ENCODE results near the gene TMEM187. TPM values are rescaled to one million over a fixed set of nuclear protein-coding genes. Genes with fewer than 3 reads are reported as not detected.

Gene TMEM187
- total and polyA plus RNA-seq, 12 donors: 4.0 to 29.2 (median 12.9) TPM

DNA sequence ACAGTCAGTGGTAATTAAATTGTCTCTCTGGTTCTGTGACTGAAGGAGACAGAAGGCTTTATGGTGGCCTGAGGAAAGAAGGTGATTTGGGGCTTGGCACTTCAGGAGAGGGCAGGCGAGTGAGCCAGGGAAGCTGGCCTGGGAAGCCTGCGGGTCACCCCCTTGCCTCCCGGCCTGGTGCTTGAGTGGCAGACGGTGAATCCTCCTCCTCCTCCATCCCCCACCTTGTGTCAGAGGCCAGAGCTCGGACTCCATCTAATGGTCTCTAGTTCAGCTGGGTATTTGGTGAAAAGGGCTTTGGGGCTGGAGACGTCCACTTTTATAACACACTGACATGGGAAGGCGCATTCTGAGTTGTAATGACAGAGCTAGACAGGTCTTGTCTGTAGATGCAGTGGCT lies 8.7 kb downstream of the TMEM187 start:
- Histone ChIP-seq H3K27me3 (peaks cover 5% of the 10 kb centered on the region), H3K4me1 (replicated peaks in 1 of 2) (peaks cover 0 to 14% of the 10 kb centered on the region in 2 donors), H3K4me3 (no peak overlapping the region), H3K36me3 (replicated peaks in 1 of 2) (no peaks in the 10 kb centered on the region), H3K27ac (peak overlapping the region in 4 of 5 donors; percentile 19 to 79 (median 62)), H3K9me3 (replicated peaks in 1 of 3) (no peaks in the 10 kb centered on the region)
- whole genome bisulfite sequencing, 4 donors: 43 to 86% (median 74%) methylated on average over 5 to 7 of the region's 7 CpGs
- DNase-seq: no peak
- TF ChIP-seq POLR2A (IDR thresholded peaks at IDR 0.05): no peak
- no peak for TF ChIP-seq CTCF (IDR thresholded peaks at IDR 0.05)
- intact Hi-C loops (cut with DNase I): no loop called here

GRCh38 chrX:153981771-153982533 lies 9.4 kb downstream of the TMEM187 start:
- intact Hi-C loops (cut with DNase I): no loop called here
- no peak overlapping the region for H3K4me3 ChIP-seq

GRCh38 chrX:153983321-153983801 lies 10.8 kb downstream of the TMEM187 start:
- intact Hi-C loops (cut with DNase I): no loop called here
- Histone ChIP-seq H3K4me1 (replicated peaks in 1 of 2) (peaks cover 0 to 14% of the 10 kb centered on the region in 2 donors), H3K27ac (no peak overlapping the region), H3K36me3 (replicated peaks in 1 of 2) (no peaks in the 10 kb centered on the region), H3K4me3 (no peak overlapping the region), H3K9me3 (replicated peaks in 1 of 3) (no peaks in the 10 kb centered on the region), H3K27me3 (peaks cover 5% of the 10 kb centered on the region)
- 82 to 86% (median 83%) methylated on average over 4 to 12 of the region's 12 CpGs for WGBS, 4 donors
- TF ChIP-seq POLR2A (IDR thresholded peaks at IDR 0.05) (no peak), CTCF (IDR thresholded peaks at IDR 0.05) (no peak)
- DNase-seq: no peak

More at GRCh38 chrX:153981771-153982533, 9.4 kb downstream of the TMEM187 start:
- peak in 6 of 7 donors; percentile 57 to 74 (median 66) for DNase-seq
- peaks cover 5% of the 10 kb centered on the region for H3K27me3 ChIP-seq
- 8 to 76% (median 69%) methylated on average over 6 to 52 of the region's 52 CpGs for WGBS, 4 donors
- H3K27ac ChIP-seq: peak overlapping the region in 3 of 5 donors; percentile 48 to 79 (median 77)
- no peaks in the 10 kb centered on the region for H3K9me3 ChIP-seq (replicated peaks in 1 of 3)
- TF ChIP-seq POLR2A (IDR thresholded peaks at IDR 0.05) (no peak), CTCF (IDR thresholded peaks at IDR 0.05) (no peak)
- peaks cover 0 to 14% of the 10 kb centered on the region in 2 donors for H3K4me1 ChIP-seq (replicated peaks in 1 of 2)
- H3K36me3 ChIP-seq (replicated peaks in 1 of 2): no peaks in the 10 kb centered on the region

DNA sequence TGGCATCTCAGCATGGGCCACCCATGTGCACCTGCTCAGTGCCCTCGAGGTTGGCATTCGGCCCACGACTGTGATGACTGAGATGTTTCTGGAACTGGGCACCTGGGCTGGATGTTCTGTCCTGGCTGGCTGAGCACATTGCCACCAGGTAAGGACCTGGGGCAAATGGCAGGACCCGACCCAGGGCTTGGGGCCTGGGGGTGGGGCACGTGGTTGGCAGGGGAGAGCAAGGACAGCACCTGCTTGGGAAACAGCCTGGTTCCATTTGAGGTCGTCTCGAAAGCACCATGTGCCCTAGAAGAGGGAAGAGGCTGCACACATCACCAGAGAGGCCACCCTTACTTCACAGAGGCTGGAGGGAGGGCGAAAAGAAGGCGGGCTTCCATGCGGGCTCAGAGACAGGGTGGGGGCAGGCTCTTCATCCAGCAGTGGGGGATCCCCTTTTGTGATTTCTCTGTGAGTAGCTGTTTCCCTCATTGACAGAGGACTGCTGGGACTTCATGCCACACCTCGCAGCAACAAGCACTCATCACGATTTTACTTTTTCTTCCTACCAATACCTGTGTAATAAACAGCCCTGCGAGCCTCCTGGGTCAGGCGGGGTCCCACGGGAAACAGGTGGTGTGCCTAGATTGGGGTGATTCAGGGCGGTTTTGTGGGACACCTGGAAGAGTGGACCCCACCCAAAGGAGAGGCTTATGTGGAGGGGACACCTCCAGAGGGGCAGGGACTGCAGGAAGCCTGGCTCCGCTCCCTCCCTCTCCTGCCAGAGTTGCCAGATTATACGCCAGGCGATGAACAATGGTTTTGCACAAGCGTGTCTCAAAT lies 12.0 kb downstream of the TMEM187 start:
- 70 to 100% (median 76%) methylated on average over 3 to 20 of the region's 20 CpGs for WGBS, 4 donors
- intact Hi-C loops (cut with DNase I): no loop called here
- DNase-seq: no peak
- Histone ChIP-seq H3K9me3 (replicated peaks in 1 of 3) (no peaks in the 10 kb centered on the region), H3K36me3 (replicated peaks in 1 of 2) (no peaks in the 10 kb centered on the region), H3K4me3 (no peak overlapping the region), H3K27ac (peak overlapping the region in 1 of 5 donors; percentile 74), H3K4me1 (replicated peaks in 1 of 2) (peaks cover 0 to 14% of the 10 kb centered on the region in 2 donors), H3K27me3 (peaks cover 5% of the 10 kb centered on the region)
- TF ChIP-seq POLR2A (IDR thresholded peaks at IDR 0.05) (no peak), CTCF (IDR thresholded peaks at IDR 0.05) (no peak)

Measured in adrenal gland (tissue), 12 donors.